Activated T-helper 2 cell treated with anti-CD3 and anti-CD28 coated beads, Interferon-gamma antibody, Interleukin-2, Interleukin-4, amounts not matched to agents 10 μg/mL and 5 μg/mL and 100 μg/mL, durations not matched to agents 14 hours and 24 hours and 36 hours (primary cell): ENCODE measurements around the gene MIB1. TPM values are rescaled to one million over a fixed set of nuclear protein-coding genes. Genes with fewer than 3 reads are reported as not detected.
A peak's percentile ranks its signal among the peaks of the same experiment; 100 is the strongest.
"Not testable (repeated sequence)": the region's sequence is repeated elsewhere in the genome, so short reads cannot be mapped to it uniquely, and the experiment has no call there.

Source experiments
- DNase-seq: peaks from one replicate; pipeline ENCODE4 v3.0.0; 2021; ENCODE audit warnings: low spot score
- H3K27ac Mint-ChIP-seq: one replicate; pipeline ENCODE4 v1.8.0; 2021; ENCODE audit warnings: mixed read lengths
- H3K27me3 Mint-ChIP-seq: one replicate; pipeline ENCODE4 v1.8.0; 2021; ENCODE audit warnings: low read depth, mixed read lengths
- H3K36me3 Mint-ChIP-seq: one replicate; pipeline ENCODE4 v1.8.0; 2021; ENCODE audit warnings: low read depth, mixed read lengths
- H3K4me1 Mint-ChIP-seq: one replicate; pipeline ENCODE4 v1.8.0; 2021; ENCODE audit warnings: low read depth, mixed read lengths
- H3K4me3 Mint-ChIP-seq: one replicate; pipeline ENCODE4 v1.8.0; 2021; ENCODE audit warnings: low read depth, mild to moderate bottlenecking, moderate library complexity, mixed read lengths
- H3K9me3 Mint-ChIP-seq: one replicate; pipeline ENCODE4 v1.8.0; 2021; ENCODE audit warnings: mixed read lengths
- intact Hi-C: fragments of 100-400 bp; cut with micrococcal nuclease; formaldehyde crosslinking; loops from one replicate; pipeline ENCODE4 v1.15.1; 2023
- total RNA-seq: library from RNA; stranded (reverse); gene quantifications from 2 replicates; pipeline ENCODE4 v1.2.3, GENCODE V29; 2022

MIB1 gene
- total RNA-seq, 1 donor from 2014 or later, result 45.0 TPM

DNA sequence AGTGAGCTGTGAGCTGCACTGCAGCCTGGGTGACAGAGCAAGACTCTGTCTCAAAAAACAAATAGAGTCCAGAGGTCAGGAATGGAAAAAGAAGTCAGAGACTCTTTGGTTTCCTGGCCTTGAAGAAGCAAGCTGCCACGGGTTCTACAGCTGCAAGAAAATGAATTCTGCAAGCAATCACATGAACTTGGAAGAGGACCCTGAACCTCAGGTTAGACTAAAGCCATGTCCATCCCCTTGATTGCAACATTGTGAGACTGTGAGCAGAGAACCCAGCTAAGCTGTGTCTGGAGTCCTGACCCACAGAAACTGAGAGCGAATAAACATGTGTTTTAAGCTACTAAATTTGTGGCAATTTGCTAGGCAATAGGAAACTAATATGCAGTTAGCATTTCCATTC is 12.9 kb upstream of the MIB1 start:
- H3K4me3 Mint-ChIP-seq, result no peak overlapping the region
- no peaks in the 10 kb centered on the region for H3K27me3 Mint-ChIP-seq

DNA sequence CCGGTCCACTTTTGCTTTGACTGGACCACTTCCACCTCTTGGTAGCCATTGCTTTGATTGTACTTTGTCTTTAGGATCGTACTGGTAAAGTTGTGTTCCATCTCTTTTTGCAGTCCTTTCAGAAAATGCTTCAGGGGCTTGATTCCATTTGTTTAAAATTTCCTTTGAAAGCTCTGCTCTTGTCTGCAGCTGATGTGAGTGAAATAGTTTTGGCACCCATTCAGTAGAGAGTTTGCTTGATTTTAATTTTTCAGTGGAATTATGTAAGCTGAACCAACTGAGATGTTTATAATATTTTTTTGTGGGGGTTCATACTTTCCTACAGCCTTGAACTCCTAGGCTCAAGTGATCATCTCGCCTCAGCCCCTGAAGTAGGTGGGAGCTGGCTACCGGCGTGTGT is 7.6 kb upstream of the MIB1 start:
- DNase-seq, result no peak
- Mint-ChIP-seq H3K4me1 (peaks cover 2% of the 10 kb centered on the region), H3K27ac (no peak overlapping the region), H3K36me3 (peaks cover 16% of the 10 kb centered on the region), H3K9me3 (peaks cover 28% of the 10 kb centered on the region), H3K4me3 (no peak overlapping the region), H3K27me3 (no peaks in the 10 kb centered on the region)
- intact Hi-C loops, result no loop called here

More for the DNA sequence above, 12.9 kb upstream of the MIB1 start:
- Mint-ChIP-seq H3K36me3 (no peaks in the 10 kb centered on the region), H3K9me3 (no peaks in the 10 kb centered on the region), H3K4me1 (no peaks in the 10 kb centered on the region), H3K27ac (no peak overlapping the region)
- intact Hi-C loops, result no loop called here
- DNase-seq, result no peak

DNA sequence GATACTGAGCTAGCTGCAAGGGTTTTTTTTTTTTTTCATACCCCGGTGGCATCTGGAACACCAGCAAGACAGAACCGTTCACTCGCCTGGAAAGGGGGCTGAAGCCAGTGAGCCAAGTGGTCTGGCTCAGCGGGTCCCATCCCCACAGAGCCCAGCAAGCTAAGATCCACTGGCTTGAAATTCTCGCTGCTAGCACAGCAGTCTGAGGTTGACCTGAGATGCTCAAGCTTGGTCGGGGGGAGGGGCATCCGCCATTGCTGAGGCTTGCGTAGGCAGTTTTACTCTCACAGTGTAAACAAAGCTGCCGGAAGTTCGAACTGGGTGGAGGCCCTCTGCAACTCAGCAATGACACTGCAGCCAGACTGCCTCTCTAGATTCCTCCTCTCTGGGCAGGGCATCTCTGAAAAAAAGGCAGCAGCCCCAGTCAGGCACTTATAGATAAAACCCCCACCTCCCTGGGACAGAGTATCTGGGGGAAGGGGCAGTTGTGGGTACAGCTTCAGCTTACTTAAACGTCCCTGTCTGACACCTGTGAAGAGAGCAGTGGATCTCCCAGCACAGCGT is 5.1 kb upstream of the MIB1 start:
- Mint-ChIP-seq H3K27me3 (no peaks in the 10 kb centered on the region), H3K4me3 (no peak overlapping the region), H3K27ac (no peak overlapping the region), H3K9me3 (peaks cover 31% of the 10 kb centered on the region), H3K36me3 (peaks cover 16% of the 10 kb centered on the region), H3K4me1 (peaks cover 11% of the 10 kb centered on the region)
- intact Hi-C loops, result no loop called here
- DNase-seq, result no peak

DNA sequence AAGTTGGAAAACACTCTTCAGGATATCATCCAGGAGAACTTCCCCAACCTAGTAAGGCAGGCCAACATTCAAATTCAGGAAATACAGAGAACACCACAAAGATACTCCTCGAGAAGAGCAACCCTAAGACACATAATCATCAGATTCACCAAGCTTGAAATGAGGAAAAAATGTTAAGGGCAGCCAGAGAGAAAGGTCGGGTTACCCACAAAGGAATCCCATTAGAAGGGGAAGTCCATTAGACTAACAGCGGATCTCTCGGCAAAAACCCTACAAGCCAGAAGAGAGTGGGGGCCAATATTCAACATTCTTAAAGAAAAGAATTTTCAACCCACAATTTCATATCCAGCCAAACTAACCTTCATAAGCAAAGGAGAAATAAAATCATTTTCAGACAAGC is 3.7 kb upstream of the MIB1 start:
- H3K27ac Mint-ChIP-seq, DNase-seq, H3K4me3 Mint-ChIP-seq, H3K27me3 Mint-ChIP-seq, intact Hi-C loops: not testable (repeated sequence)
- H3K4me1 Mint-ChIP-seq, result peaks cover 11% of the 10 kb centered on the region
- H3K36me3 Mint-ChIP-seq, result peaks cover 16% of the 10 kb centered on the region
- peaks cover 31% of the 10 kb centered on the region for H3K9me3 Mint-ChIP-seq

DNA sequence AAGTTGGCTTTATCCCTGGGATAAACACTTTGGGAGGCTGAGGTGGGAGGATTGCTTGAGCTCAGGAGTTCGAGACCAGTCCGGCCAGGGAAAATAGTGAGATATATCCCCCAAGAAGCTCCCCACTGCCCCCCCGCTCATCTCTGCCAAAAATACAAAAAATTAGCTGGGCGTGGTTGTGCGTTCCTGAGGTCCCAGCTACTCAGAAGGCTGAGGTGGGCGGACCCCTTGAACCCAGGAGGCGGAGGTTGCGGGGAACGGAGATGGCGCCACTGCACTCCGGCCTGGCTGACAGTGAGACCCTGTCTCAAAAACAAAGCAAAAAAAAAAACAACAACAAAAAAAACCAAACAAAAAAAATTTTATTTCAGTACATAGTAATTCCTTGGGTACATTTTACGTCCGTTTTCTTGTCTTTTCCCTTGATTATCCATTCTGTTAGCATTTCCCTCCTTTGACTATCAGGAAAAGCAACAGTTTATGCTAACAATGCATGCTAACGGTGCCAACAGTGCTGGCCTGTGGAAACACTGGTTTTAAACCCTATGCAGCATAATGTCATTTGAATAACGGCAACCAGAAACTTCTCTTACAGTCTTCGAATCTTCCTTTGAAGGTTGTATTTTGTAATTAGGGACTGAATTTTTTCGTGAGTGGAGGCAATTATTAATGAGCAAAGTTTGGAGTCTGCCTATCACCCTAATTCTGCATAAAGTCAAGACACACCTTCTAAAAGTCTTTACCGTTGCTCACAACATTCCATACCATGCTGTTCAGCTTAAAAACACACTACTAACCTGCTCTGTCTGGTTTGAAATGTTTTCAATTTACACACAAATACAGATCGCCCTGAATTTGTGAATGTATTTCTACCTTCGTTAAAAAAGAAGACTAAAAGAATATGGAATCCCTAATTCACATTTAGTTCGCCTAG is 721 bp upstream of the MIB1 start:
- Mint-ChIP-seq H3K36me3 (peaks cover 29% of the 10 kb centered on the region), H3K9me3 (peaks cover 28% of the 10 kb centered on the region), H3K4me3 (peak overlapping the region; percentile 96), H3K4me1 (peaks cover 29% of the 10 kb centered on the region), H3K27me3 (no peaks in the 10 kb centered on the region), H3K27ac (peak overlapping the region; percentile 97)
- DNase-seq, result no peak
- intact Hi-C loops, result loop anchor here (1.0 to 10.0 kb wide), 5 partner anchors 36 to 629 kb away; partner anchors contain the start of genes ABHD3, ESCO1, ROCK1 and SNRPD1

DNA sequence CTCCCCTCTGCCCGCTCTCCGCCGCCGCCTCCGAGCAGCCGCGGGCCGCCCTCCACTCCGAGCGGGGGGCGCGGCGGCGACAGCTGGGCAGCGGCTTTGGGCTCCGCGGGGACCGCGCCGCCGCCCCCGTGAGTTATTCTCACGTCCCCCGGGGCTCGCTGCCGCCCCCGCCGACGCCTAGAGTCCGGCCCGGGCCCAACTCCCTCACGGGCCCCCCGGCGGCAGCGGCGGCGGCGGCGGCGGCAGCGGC is 645 bp downstream of the MIB1 start:
- Mint-ChIP-seq H3K4me1 (peaks cover 37% of the 10 kb centered on the region), H3K27ac (no peak overlapping the region), H3K4me3 (no peak overlapping the region), H3K9me3 (peaks cover 21% of the 10 kb centered on the region), H3K27me3 (no peaks in the 10 kb centered on the region), H3K36me3 (peaks cover 25% of the 10 kb centered on the region)
- intact Hi-C loops, result loop anchor here (2.0 to 10.0 kb wide), 3 partner anchors 56 to 630 kb away; partner anchors contain the start of genes ROCK1 and SNRPD1
- no peak for DNase-seq

DNA sequence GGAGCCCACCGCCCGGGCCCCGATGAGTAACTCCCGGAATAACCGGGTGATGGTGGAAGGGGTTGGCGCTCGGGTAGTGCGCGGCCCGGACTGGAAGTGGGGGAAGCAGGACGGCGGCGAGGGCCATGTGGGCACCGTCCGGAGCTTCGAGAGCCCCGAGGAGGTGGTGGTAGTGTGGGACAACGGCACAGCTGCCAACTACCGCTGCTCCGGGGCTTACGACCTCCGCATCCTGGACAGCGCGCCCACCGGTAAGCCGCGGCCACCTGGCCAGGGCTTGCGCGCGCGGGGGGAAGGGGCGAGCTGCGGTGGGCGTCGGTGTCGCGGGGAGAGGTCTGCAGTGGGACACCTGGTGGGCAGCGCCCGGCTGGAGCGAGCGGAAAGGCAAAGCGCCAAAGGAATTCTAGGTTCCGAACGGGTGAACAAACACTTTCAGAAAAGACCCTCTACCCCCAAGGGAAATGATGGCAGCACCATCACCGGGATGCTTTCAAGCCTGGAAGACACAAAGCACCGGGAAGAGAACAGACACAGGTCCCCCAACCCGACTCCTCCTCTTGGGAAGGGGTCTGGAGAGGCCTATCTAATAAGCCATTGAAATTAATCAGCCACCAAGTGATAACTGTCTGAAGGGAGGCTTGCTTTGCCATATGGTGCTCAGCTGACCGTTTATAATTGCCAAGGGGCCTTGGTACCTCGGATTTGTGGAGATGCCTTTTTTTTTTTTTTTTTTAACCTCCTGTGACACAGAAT is 1.1 kb downstream of the MIB1 start:
- Mint-ChIP-seq H3K4me3 (peak overlapping the region; percentile 82), H3K4me1 (peaks cover 42% of the 10 kb centered on the region), H3K9me3 (peaks cover 16% of the 10 kb centered on the region), H3K36me3 (peaks cover 20% of the 10 kb centered on the region), H3K27me3 (no peaks in the 10 kb centered on the region), H3K27ac (peak overlapping the region; percentile 71)
- intact Hi-C loops, result loop anchor here (2.0 to 10.0 kb wide), 3 partner anchors 57 to 631 kb away; partner anchors contain the start of genes ROCK1 and SNRPD1
- peak; percentile 18 for DNase-seq

DNA sequence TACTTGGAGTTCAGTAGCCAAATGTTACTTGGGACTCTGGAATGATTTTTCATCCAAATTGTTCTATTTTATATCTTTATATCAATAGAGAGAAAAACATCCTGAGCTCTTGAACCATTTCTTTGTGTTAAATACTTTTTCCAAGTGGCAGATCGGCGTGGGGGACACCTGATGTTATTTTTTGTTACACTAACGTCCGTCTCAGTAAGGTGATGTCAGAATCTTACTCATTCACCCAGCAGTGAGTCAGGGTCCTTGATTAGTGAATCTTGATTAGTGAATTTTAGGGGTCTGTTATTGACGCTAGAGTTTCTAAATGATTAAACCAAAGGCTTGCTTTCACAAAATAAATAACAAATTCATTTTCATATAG is 1.7 kb downstream of the MIB1 start:
- Mint-ChIP-seq H3K27me3 (no peaks in the 10 kb centered on the region), H3K4me3 (peak overlapping the region; percentile 82), H3K4me1 (peaks cover 46% of the 10 kb centered on the region), H3K27ac (peak overlapping the region; percentile 71), H3K36me3 (peaks cover 19% of the 10 kb centered on the region), H3K9me3 (peaks cover 10% of the 10 kb centered on the region)
- intact Hi-C loops, result loop anchor here (10.0 kb wide), 1 partner anchor 58 kb away; no protein-coding TSS in a partner anchor
- DNase-seq, result no peak

DNA sequence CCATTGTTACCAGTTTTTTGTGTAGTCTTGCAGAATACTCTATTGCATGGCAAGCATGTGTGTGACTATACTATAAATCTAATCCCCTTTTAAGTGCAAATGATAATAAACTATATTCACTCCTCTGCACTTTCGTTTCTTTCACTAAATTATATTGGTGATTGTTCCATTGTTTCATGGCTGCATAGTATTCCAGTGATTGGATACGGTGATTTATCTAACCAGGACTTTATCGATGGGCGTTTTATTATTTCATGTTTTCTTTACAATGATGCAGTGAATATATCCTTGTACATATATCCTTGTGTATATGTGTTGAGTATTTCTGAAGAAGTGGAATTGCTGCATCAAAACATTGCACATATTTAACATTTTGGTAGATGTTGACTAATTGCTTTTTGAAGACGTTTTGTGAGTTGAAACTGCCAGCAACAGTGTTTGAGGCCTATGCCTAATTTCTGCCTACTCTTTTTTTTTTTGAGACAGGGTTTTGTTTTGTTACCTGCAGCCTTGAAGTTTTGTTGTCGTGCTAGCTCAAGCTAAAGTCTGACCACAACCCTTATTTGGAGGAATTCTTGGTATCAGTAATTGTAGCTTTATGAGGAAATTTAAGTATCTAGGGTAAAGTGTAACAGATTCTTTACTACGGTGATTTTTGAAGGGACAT is 2.7 kb downstream of the MIB1 start:
- no peaks in the 10 kb centered on the region for H3K27me3 Mint-ChIP-seq
- H3K36me3 Mint-ChIP-seq, result peaks cover 16% of the 10 kb centered on the region
- H3K9me3 Mint-ChIP-seq, result peaks cover under 1% of the 10 kb centered on the region
- DNase-seq, result no peak
- H3K27ac Mint-ChIP-seq, result peak overlapping the region; percentile 61
- H3K4me1 Mint-ChIP-seq, result peaks cover 52% of the 10 kb centered on the region
- intact Hi-C loops, result loop anchor here (10.0 kb wide), 1 partner anchor 58 kb away; no protein-coding TSS in a partner anchor
- H3K4me3 Mint-ChIP-seq, result peak overlapping the region; percentile 73

DNA sequence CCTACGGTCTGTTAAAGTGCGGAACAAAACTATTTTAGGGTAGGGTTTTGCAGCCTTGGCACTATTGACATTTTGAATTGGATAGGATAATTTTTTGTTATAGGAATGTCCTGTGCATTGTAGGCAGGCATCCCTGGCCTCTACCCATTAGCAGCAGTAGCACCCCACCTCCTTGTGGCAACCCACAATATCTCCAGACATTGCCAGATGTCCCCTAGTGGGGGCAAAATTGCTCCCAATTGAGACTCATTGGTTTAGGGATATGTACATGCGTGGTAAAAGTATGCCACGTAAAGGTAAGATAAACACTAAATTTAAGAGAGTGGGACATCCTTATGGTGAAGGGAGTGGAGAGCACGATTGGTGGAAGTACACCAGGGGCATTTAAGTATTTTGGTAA is 4.6 kb downstream of the MIB1 start:
- H3K27ac Mint-ChIP-seq, result no peak overlapping the region
- intact Hi-C loops, result loop anchor here (10.0 kb wide), 1 partner anchor 60 kb away; no protein-coding TSS in a partner anchor
- DNase-seq, result no peak
- H3K4me1 Mint-ChIP-seq, result peaks cover 49% of the 10 kb centered on the region
- H3K27me3 Mint-ChIP-seq, result no peaks in the 10 kb centered on the region
- peaks cover 16% of the 10 kb centered on the region for H3K36me3 Mint-ChIP-seq
- H3K9me3 Mint-ChIP-seq, result no peaks in the 10 kb centered on the region
- H3K4me3 Mint-ChIP-seq, result peak overlapping the region; percentile 58

DNA sequence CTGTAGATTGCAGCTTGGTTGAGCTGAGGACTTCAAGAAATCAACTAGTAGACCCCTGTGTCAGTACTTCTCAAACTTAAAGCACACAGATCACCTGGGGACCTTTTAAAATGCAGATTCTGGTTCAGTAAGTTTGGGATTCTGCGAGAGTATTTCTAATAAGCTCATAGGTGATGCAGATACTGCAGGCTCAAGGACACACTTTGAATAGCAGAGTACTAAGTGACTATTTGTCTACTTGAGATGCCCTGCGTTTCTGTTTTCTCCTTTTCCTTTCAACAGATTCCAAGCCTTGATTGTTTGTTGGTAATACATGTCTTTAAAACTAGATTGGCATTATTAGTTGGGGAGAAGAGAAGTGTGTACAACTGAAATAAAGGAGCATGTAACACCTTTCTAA is 6.7 kb downstream of the MIB1 start:
- Mint-ChIP-seq H3K4me1 (peaks cover 48% of the 10 kb centered on the region), H3K36me3 (peaks cover 20% of the 10 kb centered on the region), H3K27me3 (no peaks in the 10 kb centered on the region), H3K4me3 (no peak overlapping the region), H3K9me3 (no peaks in the 10 kb centered on the region), H3K27ac (no peak overlapping the region)
- DNase-seq, result no peak
- intact Hi-C loops, result loop anchor here (10.0 kb wide), 1 partner anchor 62 kb away; no protein-coding TSS in a partner anchor
